ENCODE data around the gene CACNA1G.

The CACNA1G gene

DNA sequence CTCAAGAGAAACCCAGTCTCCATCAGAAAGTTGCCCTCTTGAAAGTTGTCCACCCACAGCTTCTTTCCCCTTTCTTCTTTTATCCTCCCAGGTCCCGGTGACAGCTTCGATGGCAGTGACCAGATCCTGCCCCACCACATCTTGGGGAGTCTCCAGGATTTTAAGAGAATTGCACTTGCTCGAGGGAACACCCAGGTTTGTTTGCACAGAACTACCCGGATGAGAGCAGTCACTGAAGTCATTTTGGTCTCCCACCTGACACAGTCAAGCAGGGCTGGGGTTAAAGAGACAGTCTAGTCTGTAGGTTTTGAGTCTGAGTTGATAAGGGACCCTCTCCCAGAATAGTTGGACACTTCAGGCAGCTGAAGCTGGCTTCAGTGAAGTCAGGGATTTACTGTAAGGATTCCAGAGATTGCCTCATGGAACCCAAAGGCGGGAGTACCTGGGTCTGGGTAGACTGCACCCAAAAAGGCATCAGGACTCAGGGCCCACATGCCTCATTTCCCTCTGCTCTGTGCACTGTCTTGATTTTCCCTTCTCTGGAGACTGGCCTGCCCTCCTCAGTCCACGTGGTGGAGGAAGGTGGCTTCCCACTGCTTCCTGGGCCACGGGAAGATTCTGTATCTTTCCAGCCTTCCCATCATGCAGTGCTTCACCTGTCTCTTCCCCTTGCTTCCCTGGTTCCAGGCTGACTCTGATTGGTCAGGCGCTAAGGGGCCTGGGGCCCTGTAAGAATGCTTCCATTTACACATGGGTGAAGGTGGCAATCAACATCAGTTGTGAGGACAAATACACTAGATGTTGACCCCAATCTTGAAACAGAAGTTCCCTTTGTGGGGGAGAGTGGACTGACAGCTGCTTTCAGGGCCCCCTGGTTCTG is 42.8 kb upstream of the CACNA1G start:
- TF ChIP-seq, protein P1, sequence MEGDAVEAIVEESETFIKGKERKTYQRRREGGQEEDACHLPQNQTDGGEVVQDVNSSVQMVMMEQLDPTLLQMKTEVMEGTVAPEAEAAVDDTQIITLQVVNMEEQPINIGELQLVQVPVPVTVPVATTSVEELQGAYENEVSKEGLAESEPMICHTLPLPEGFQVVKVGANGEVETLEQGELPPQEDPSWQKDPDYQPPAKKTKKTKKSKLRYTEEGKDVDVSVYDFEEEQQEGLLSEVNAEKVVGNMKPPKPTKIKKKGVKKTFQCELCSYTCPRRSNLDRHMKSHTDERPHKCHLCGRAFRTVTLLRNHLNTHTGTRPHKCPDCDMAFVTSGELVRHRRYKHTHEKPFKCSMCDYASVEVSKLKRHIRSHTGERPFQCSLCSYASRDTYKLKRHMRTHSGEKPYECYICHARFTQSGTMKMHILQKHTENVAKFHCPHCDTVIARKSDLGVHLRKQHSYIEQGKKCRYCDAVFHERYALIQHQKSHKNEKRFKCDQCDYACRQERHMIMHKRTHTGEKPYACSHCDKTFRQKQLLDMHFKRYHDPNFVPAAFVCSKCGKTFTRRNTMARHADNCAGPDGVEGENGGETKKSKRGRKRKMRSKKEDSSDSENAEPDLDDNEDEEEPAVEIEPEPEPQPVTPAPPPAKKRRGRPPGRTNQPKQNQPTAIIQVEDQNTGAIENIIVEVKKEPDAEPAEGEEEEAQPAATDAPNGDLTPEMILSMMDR (conservative IDR thresholded peaks at IDR 0.05; ENCODE audit: low read length) = no peak
- no peak for DNase-seq (ENCODE audit: low read depth)

DNA sequence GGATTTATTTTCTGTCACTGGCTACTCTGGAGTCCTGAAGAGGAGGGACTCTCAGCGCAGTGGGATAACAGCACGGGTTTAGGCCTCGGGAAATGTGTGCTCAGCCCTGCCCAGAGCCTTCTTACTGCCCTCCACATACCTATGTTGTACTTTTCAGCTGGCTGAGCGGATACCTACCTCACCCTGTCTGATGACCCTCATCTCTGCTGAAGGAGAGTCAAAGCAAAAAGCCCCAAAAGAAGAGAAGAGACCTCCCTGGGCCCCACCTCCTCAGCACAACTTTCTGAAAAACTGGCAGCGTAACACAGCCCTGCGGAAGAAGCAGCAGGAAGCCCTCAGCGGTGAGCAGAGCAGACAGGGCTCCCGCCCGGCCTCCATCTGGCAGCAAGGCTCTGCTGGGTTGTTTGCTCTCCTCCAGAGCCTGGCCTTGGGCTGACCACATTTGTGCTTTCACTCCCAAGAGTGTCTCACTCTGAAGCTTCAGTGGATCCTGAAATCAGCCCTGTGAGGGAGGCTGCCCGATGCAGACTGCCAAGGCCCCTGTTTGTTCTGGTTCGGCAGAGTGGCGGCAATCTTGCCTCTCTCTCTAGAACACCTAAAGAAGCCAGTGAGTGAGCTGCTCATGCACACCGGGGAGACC is 42.0 kb upstream of the CACNA1G start:
- DNase-seq (ENCODE audit: low read depth) = no peak
- H3K4me3 ChIP-seq (ENCODE audit: low read length) = no peak overlapping the region
- TF ChIP-seq, protein P1 (conservative IDR thresholded peaks at IDR 0.05; ENCODE audit: low read length) = no peak

More for the DNA sequence above, 42.8 kb upstream of the CACNA1G start:
- H3K4me3 ChIP-seq (ENCODE audit: low read length) = no peak overlapping the region

DNA sequence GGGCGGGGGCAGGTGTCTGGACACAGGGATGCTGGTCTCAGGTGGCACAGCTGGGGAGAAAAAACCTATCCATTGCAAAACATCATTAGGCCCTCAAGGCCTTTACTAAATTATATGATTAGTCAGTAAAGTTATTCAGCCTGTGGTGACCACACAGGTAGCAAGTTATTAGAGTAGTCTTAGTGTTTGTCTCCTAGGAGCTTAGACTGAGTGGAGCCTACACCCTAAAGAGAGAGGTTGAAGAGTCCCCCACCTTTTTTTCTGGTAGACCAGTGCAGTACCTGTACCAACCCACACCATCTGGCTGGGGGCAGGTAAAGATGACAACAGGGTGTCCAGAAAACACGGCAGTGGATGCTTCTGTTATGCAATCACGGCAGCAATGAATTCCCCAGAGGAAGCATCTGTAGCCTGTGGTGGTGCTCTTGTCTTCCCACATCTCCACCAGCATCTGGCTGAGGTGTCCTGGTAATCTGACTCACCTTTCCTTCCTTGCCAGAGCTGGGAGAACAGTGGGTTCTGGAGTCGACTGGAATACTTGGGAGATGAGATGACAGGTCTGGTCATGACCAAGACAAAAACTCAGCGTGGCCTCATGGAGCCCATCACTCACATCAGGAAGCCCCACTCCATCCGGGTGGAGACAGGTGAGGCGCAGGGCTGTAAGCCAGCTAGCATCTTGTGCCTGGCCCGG is 41.2 kb upstream of the CACNA1G start:
- DNase-seq (ENCODE audit: low read depth) = no peak
- H3K4me3 ChIP-seq (ENCODE audit: low read length) = no peak overlapping the region
- TF ChIP-seq, protein P1 (conservative IDR thresholded peaks at IDR 0.05; ENCODE audit: low read length) = no peak

DNA sequence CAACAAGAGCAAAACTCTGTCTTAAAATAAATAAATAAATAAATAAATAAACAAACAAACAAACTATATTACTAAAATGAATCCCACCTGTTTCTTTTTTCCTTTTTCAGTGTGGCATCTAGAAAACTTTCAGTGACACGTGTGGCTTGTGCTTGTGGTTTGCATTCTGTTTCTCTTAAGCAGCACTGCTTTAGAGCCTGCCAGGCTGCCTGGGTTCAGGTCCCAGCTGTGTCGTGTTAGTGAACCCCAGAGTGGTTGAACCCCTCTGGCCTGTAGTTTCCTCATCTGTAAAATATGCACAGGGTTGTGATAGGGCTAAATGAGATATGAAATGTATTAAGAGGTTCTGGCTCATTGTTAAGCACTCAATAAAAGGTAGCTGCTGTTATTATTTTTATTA is 40.0 kb upstream of the CACNA1G start:
- H3K4me3 ChIP-seq (ENCODE audit: low read length) = no peak overlapping the region
- TF ChIP-seq, protein P1 (conservative IDR thresholded peaks at IDR 0.05; ENCODE audit: low read length) = no peak
- no peak for DNase-seq (ENCODE audit: low read depth)

DNA sequence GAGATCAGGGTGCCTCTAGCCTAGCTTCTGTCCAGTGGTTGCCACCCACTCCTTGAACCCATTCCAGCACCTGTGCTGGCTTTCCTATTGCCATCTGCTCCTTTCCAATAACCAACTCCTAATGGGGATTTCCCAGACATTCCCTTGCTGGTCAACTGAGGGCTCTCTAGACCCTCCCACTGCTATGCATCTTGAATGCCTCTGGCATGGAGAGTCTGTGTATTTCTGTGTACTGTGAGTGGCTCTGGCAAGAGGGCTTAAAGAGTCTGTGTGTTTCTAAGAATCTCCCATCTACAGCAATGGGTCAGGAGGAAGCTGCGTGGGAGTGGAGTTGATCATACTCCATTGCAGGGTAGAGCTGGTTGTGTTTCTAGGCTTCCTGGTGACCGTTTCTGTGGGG is 39.0 kb upstream of the CACNA1G start:
- H3K4me3 ChIP-seq (ENCODE audit: low read length) = no peak overlapping the region
- no peak for DNase-seq (ENCODE audit: low read depth)
- TF ChIP-seq, protein P1 (conservative IDR thresholded peaks at IDR 0.05; ENCODE audit: low read length) = no peak

DNA sequence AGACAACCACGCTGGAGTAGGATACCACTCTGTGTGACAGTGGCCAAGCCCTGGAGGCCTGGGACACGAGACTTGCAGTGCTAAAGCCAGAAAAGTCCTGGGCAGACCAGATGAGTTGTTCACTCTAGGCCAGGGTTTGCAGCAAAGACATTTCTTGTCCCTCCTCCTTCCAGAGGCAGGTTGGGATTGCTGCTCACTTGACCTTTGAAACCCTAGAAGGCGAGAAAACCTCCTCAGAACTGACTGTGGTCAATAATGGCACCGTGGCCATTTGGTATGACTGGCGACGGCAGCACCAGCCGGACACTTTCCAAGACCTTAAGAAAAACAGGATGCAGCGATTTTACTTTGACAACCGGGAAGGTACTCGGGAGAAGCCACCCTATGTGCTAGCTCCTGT is 37.7 kb upstream of the CACNA1G start:
- no peak overlapping the region for H3K4me3 ChIP-seq (ENCODE audit: low read length)
- TF ChIP-seq, protein P1 (conservative IDR thresholded peaks at IDR 0.05; ENCODE audit: low read length) = no peak
- no peak for DNase-seq (ENCODE audit: low read depth)
